D721Med (cell line): Measurements from ENCODE around the gene PAX8.

ENCODE experiments used
- DNase-seq: peaks from one replicate; pipeline ENCODE4 v3.0.0; 2011; ENCODE audit warnings: low spot score; ENCODE audit not compliant: insufficient read length
- FAIRE-seq: peaks from 2 replicates; lab custom pipeline; 2011; peaks lifted over from hg19 to GRCh38; lab: Jason Lieb, UNC
- TF ChIP-seq, protein P1 (sequence below): IDR thresholded peaks from 2 replicates; pipeline ENCODE4 v1.5.1; 2012; ENCODE audit warnings: mild to moderate bottlenecking, control low read depth; ENCODE audit not compliant: insufficient read depth; ENCODE audit errors: missing control alignments

PAX8 gene

DNA sequence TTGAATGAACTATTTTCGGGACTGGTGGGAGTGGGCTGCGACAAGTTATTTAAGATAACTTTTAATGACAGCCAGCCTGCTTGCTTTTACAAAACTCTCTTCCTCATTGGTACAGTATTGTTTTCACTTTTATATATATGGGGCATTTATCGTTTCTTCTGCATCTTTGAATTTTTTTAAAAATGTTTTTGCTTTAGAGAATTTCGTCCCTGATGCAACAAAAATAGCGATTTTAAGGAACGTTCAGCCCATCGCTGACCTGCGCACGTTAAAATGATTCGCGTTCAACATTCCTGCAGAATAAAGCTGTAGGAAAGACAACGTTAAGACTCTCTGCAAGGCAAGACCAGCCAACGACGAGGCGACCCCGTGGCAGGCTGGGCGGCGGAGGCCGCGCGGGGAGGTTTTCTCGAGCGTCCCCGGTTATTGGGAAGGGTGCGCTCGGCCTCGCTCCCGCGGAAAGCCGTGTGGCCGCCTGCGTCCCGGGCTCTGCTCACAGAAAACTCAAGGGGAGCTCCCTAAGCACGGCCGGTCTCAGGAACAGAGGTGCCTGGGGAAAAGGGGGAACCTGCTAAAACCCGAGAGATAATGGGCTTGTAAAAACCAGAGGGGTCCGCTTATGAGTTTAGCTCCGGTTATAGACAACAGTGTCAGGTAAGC, 3.0 kb downstream of the PAX8 start:
- TF ChIP-seq, protein P1, sequence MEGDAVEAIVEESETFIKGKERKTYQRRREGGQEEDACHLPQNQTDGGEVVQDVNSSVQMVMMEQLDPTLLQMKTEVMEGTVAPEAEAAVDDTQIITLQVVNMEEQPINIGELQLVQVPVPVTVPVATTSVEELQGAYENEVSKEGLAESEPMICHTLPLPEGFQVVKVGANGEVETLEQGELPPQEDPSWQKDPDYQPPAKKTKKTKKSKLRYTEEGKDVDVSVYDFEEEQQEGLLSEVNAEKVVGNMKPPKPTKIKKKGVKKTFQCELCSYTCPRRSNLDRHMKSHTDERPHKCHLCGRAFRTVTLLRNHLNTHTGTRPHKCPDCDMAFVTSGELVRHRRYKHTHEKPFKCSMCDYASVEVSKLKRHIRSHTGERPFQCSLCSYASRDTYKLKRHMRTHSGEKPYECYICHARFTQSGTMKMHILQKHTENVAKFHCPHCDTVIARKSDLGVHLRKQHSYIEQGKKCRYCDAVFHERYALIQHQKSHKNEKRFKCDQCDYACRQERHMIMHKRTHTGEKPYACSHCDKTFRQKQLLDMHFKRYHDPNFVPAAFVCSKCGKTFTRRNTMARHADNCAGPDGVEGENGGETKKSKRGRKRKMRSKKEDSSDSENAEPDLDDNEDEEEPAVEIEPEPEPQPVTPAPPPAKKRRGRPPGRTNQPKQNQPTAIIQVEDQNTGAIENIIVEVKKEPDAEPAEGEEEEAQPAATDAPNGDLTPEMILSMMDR = no peak
- DNase-seq (no peak), FAIRE-seq (no peak)

DNA sequence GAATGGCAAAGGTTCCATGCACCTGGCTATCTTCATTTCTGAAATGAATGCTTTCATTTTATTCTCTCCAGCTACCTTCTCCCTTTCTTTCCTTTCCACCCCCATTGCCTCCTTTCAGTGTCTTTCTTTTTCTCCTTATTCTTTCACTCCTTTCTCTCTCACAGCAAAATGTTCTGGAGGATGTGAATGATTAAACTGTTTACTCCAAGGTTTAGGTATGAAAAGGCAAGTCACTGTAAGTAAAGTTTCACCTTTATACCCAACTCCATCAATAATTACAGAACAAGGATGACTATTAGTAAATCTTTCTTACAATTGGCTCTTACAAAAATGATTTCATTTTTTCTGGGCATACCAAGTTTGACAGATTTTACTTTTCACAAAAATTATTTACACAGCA, 4.3 kb downstream of the PAX8 start:
- FAIRE-seq (no peak), DNase-seq (no peak)
- TF ChIP-seq, protein P1 = no peak

DNA sequence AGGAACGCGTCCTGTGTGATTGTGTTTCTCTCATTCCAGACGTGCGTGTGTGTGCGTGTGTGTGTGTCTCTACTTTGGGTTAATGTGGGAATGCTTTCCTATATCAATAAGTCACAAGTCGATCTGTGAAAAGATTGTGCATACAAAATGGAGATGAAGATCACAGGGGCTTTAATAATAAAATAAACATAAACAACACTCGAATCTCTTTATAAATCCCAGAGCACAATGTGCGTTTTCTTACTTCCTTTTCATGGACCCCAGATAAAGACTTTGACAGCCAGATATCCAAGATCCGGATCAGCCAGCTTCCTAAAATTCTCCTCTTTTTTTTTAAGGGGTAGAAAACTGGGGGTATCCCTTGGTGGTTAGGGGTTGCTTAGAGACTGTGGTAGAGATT, 4.7 kb downstream of the PAX8 start:
- FAIRE-seq (no peak), DNase-seq (no peak)
- TF ChIP-seq, protein P1 = no peak

DNA sequence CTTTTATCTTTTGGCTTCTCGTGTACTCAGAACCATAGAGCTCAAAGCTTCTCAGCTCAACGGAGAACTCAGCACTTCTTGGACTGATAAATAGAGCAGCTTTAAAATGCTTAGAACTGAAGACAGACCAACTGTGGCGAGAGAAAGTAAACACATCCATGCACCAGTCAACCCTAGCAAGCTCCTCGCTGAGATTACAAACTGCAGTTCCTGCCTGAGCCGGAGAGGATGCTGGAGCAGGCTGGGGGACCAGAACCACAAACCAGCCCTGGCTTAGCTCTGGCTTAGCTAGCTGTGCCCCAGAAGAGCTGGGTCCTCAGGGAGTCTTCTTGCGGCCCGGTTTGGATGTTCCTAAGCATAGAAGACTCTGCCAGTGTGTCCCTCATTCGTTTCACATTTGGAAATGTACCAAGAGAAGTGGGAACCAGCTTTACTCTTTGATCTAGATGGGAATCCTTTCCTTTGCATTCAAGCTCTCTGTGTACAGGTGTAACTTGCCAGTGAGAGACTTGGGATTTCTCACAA, 5.6 kb downstream of the PAX8 start:
- DNase-seq (no peak), FAIRE-seq (no peak)
- TF ChIP-seq, protein P1 = no peak

DNA sequence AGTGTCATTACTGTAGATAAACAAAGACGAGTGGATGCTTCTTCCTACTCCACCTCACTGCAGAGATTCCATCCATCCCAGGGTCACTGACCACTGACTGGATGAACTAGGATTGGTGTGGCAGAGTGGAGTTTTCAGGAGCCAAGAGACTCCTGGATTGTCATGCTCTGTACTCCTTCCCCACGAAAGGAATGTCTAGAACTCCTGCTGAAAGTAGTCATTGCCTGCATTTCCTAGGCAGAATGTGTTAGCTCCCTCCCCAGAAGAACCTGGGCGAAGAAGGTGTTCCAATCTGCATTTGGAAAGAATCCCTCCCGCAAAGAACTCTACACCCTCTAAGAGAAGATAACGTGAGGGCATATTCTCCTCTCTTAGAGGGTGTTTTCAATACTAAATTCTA, 6.2 kb downstream of the PAX8 start:
- TF ChIP-seq, protein P1 = no peak
- no peak for DNase-seq
- no peak for FAIRE-seq

DNA sequence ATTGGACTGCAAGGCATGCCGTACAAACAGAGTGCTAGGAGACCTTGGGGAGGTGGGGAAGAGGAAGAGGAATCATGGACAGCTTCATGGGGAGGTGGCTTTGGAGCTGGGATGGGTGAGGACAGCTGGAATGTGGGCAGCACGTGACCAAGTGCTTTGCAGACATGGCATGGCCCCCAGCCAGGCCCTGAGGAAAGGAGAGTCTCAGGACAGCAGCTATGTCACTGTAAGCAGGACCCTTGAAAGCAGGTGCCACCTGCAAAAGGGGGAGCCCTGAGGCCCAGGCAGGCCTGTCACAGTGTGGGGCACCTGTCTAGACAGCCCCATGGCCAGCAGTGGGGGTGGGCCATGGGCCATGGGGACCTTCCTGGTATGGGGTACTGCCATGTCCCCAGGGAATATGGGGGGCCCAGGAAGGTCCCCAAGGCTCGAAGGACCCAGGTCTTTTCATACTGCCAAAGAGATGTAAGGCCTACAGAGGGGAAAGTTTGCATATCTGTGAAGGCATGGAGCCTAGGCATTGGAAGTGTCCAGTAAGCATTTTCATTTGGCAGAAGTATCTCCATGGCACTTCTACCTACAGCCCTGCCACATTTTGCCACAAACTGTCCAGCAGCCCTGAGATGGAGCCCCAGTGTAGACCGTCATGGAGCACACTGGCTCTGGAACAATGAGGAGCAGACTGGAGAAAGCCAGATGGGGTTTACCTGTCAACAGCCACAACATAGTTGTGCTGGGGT, 9.9 kb downstream of the PAX8 start:
- DNase-seq (no peak), FAIRE-seq (no peak)
- TF ChIP-seq, protein P1 = no peak

DNA sequence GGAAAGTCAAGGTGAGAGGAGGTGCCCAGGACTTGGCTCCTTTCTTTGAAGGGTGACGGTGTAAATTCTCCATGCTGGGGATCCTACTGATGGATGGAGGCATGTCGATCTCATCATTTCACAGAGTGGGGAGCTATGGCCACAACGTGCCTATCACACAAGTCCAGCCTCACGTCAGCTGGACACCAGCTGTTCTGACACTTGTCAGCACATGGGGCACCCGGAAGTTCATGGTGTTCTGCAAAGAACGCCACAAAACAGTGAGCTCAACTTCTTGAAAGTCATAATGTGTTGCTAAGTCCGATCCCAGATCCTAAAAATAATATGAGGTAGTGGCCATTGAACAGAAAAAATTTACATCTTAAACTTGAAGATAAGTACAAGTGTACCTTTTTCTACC, 12.3 kb downstream of the PAX8 start:
- DNase-seq = no peak
- TF ChIP-seq, protein P1 = no peak
- FAIRE-seq = no peak
